A204.1 (cell line): ENCODE measurements around the gene TBC1D21.

Source experiments
- FAIRE-seq: peaks from 2 replicates; lab custom pipeline; 2012; peaks lifted over from hg19 to GRCh38; lab: Jason Lieb, UNC

The TBC1D21 gene

GRCh38 chr15:73909651-73910050, 36.3 kb downstream of the TBC1D21 start:
- FAIRE-seq, result no peak

- FAIRE-seq, result no peak
Observed at GRCh38 chr15:73910522-73911303, 37.3 kb downstream of the TBC1D21 start.

GRCh38 chr15:73912030-73912596, 38.7 kb downstream of the TBC1D21 start:
- no peak for FAIRE-seq

- no peak for FAIRE-seq
Observed at GRCh38 chr15:73914145-73914544, 40.8 kb downstream of the TBC1D21 start.

- FAIRE-seq, result no peak
Observed at GRCh38 chr15:73915082-73915481, 41.7 kb downstream of the TBC1D21 start.

- FAIRE-seq, result no peak
Observed at GRCh38 chr15:73918784-73919183, 45.4 kb downstream of the TBC1D21 start.

GRCh38 chr15:73919706-73920105, 46.3 kb downstream of the TBC1D21 start:
- FAIRE-seq, result no peak

- FAIRE-seq, result no peak
Observed at GRCh38 chr15:73921254-73921925, 48.0 kb downstream of the TBC1D21 start.

GRCh38 chr15:73922186-73923151, 49.1 kb downstream of the TBC1D21 start:
- FAIRE-seq, result no peak

GRCh38 chr15:73923156-73923487, 49.8 kb downstream of the TBC1D21 start:
- no peak for FAIRE-seq

- no peak for FAIRE-seq
Observed at GRCh38 chr15:73923488-73924164, 50.3 kb downstream of the TBC1D21 start.

GRCh38 chr15:73924171-73924921, 51.0 kb downstream of the TBC1D21 start:
- no peak for FAIRE-seq

- FAIRE-seq, result no peak
Observed at GRCh38 chr15:73925848-73926218, 52.5 kb downstream of the TBC1D21 start.

- FAIRE-seq, result no peak
Observed at GRCh38 chr15:73926219-73927002, 53.0 kb downstream of the TBC1D21 start, which contains the start of gene LOXL1. TSS of gene LOXL1 (plus strand) at chr15:73926462. CDS start at chr15:73926784, 322 bp downstream.

- FAIRE-seq, result no peak
Observed at GRCh38 chr15:73927003-73927475, 53.7 kb downstream of the TBC1D21 start.

GRCh38 chr15:73927476-73928240, 54.3 kb downstream of the TBC1D21 start:
- no peak for FAIRE-seq

- no peak for FAIRE-seq
Observed at GRCh38 chr15:73928241-73928579, 54.8 kb downstream of the TBC1D21 start.

GRCh38 chr15:73928971-73929627, 55.7 kb downstream of the TBC1D21 start:
- no peak for FAIRE-seq

- FAIRE-seq, result no peak
Observed at GRCh38 chr15:73930371-73930770, 57.0 kb downstream of the TBC1D21 start.
